Spleen (tissue), 11 donors: ENCODE results near the gene WDR26. TPM values are rescaled to one million over a fixed set of nuclear protein-coding genes. Genes with fewer than 3 reads are reported as not detected.

Experiments used
- DNase-seq: peaks from one replicate; pipeline ENCODE4 v3.0.0-alpha.2; 2020
- H3K27ac ChIP-seq, 8 donors: fragments of 200-600 bp; sonication (generic) in 7 of 8; 1 replicate in 4 of 8; 2 replicates in 4 of 8; pipeline versions ENCODE4 v1.5.0 to v1.8.0; 2016 to 2021; ENCODE audit warnings: inconsistent platforms in 4 of 8, mild to moderate bottlenecking in 4 of 8, moderate library complexity in 1 of 8
- H3K27me3 ChIP-seq, 7 donors: fragments of 200-600 bp; sonication (generic) in 6 of 7; replicated peaks in 1 of 7; 1 replicate in 4 of 7; 2 replicates in 3 of 7; pipeline versions ENCODE4 v1.5.0 to v1.8.0; 2016 to 2021; ENCODE audit warnings: inconsistent platforms in 3 of 7, mild to moderate bottlenecking in 1 of 7
- H3K36me3 ChIP-seq, 6 donors: fragments of 200-600 bp; sonication (generic) in 5 of 6; 1 replicate in 4 of 6; 2 replicates in 2 of 6; pipeline versions ENCODE4 v1.5.0 to v1.8.0; 2016 to 2021; ENCODE audit warnings: inconsistent platforms in 2 of 6
- H3K4me1 ChIP-seq, 6 donors: fragments of 200-600 bp; sonication (generic) in 5 of 6; 1 replicate in 3 of 6; 2 replicates in 3 of 6; pipeline versions ENCODE4 v1.5.0 to v1.8.0; 2016 to 2021; ENCODE audit warnings: inconsistent platforms in 3 of 6
- H3K4me3 ChIP-seq, 8 donors: fragments of 200-600 bp; sonication (generic) in 7 of 8; 1 replicate in 4 of 8; 2 replicates in 4 of 8; pipeline versions ENCODE4 v1.5.0 to v1.8.0; 2016 to 2021; ENCODE audit warnings: inconsistent platforms in 4 of 8, mild to moderate bottlenecking in 4 of 8, moderate library complexity in 2 of 8
- H3K9me3 ChIP-seq, 8 donors: fragments of 200-600 bp; sonication (generic) in 7 of 8; 1 replicate in 4 of 8; 2 replicates in 4 of 8; pipeline versions ENCODE4 v1.5.0 to v1.8.0; 2016 to 2021; ENCODE audit warnings: inconsistent platforms in 4 of 8
- POLR2A ChIP-seq, 3 donors: fragments of 450-650 bp; IDR thresholded peaks; one replicate each; pipeline ENCODE4 v1.5.1; 2017; ENCODE audit warnings: antibody characterized with exemption in 3 of 3, mild to moderate bottlenecking in 1 of 3
- POLR2AphosphoS5 ChIP-seq, 3 donors: sonication (generic); formaldehyde crosslinking; IDR thresholded peaks; one replicate each; pipeline ENCODE4 v1.5.1; 2017; ENCODE audit warnings: antibody characterized with exemption in 3 of 3
- WGBS, 5 donors: extraction: QIAGEN DNeasy Blood & Tissue Kit in 3 of 5; methylation state at CpG; one replicate each; pipeline versions ENCODE4 v1.1.5 to v1.1.7; 2013 to 2018; 5-methylcytosine and 5-hydroxymethylcytosine counted together
- intact Hi-C: fragments of 100-400 bp; cut with DNase I; formaldehyde crosslinking; loops from one replicate; pipeline ENCODE4 v1.15.0; 2023; ENCODE audit warnings: low total_unique reads
- polyA plus RNA-seq, 3 donors: library from polyadenylated mRNA; stranded (reverse); fragments of 200-250 nt; gene quantifications; one replicate each; pipeline ENCODE4 v1.2.1, GENCODE V29; 2013
- total RNA-seq, 7 donors: library from RNA; depleted of rRNA in 3 of 7; stranded (reverse); fragments of >200 nt in 3 of 7; fragmentation: NEBNext Ultra II Directional in 4 of 7; extraction: Animal tissue kit (Norgen Biotek cat#: 25700) in 4 of 7; gene quantifications; one replicate each; pipeline versions ENCODE4 v1.1.0 to v1.2.1, GENCODE V29; 2016 to 2021
- TF ChIP-seq, protein P1 (sequence below), 11 experiments: fragments of 200-600 bp in 7 of 11; fragments of 450-650 bp in 4 of 11; sonication (generic) in 4 of 11; IDR thresholded peaks in 8 of 11; conservative IDR thresholded peaks in 3 of 11; 1 replicate in 7 of 11; 2 replicates in 4 of 11; pipeline versions ENCODE4 v1.4.0 to v1.8.0; 2016 to 2021; ENCODE audit warnings: antibody characterized with exemption in 11 of 11, inconsistent platforms in 4 of 11, mild to moderate bottlenecking in 1 of 11
- donor health status: healthy with polysubstance abuse.
- donor health status: DM: no; HTN: no; CAD: no; lungs with moderate emphysema.
- donor health status: DM: no; HTN: no; CAD: no.
- donor health status: Bipolar disorder and iron deficiency.
- donor health status: healthy.
- donor health status: DM: no; HTN: no; CAD: no.
- donor health status: DM: yes; HTN: yes; CAD: no.

WDR26 gene
- total and polyA plus RNA-seq, 10 donors: 22.0 to 148 (median 119) TPM

DNA sequence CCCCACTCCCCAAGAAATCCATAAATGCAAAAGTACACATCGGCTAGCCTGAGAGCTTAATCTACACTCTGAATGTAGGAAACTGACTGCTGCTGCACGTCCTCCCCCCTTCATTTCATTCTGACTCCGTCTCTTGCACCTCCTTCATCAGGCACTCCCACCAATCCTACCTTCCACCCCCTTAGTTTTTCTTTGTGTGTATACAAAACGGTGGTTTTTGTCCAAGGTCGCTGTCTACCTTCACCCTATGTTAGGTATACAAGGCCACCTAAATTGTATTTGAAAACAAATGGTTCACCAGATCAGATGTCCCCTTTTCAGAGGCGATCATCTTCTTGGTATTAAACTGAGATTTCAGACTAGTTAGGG, 1.9 kb downstream of the WDR26 start:
- TF ChIP-seq, protein P1, sequence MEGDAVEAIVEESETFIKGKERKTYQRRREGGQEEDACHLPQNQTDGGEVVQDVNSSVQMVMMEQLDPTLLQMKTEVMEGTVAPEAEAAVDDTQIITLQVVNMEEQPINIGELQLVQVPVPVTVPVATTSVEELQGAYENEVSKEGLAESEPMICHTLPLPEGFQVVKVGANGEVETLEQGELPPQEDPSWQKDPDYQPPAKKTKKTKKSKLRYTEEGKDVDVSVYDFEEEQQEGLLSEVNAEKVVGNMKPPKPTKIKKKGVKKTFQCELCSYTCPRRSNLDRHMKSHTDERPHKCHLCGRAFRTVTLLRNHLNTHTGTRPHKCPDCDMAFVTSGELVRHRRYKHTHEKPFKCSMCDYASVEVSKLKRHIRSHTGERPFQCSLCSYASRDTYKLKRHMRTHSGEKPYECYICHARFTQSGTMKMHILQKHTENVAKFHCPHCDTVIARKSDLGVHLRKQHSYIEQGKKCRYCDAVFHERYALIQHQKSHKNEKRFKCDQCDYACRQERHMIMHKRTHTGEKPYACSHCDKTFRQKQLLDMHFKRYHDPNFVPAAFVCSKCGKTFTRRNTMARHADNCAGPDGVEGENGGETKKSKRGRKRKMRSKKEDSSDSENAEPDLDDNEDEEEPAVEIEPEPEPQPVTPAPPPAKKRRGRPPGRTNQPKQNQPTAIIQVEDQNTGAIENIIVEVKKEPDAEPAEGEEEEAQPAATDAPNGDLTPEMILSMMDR (IDR thresholded peaks at IDR 0.05 in 8 of 11, conservative IDR thresholded peaks at IDR 0.05 in 3 of 11): no peak
- TF ChIP-seq POLR2AphosphoS5 (IDR thresholded peaks at IDR 0.05) (peak in 1 of 3 donors; percentile 45), POLR2A (IDR thresholded peaks at IDR 0.05) (peak in 1 of 3 donors; percentile 11)
- WGBS, 5 donors: 5 to 10% (median 7%) methylated on average over 6 of the region's 6 CpGs
- peak overlapping the region; percentile 76 to 99 (median 98) for H3K27ac ChIP-seq
- H3K27me3 ChIP-seq: no peaks in the 10 kb centered on the region
- H3K36me3 ChIP-seq: peaks cover 0 to 31% (median 10%) of the 10 kb centered on the region in 6 donors
- peaks cover 34 to 83% (median 68%) of the 10 kb centered on the region in 6 donors for H3K4me1 ChIP-seq
- no peak for DNase-seq
- peak overlapping the region; percentile 62 to 85 (median 79) for H3K4me3 ChIP-seq
- intact Hi-C loops: no loop called here
- H3K9me3 ChIP-seq: no peaks in the 10 kb centered on the region

GRCh38 chr1:224432146-224432545, 2.5 kb downstream of the WDR26 start:
- TF ChIP-seq, protein P1 (IDR thresholded peaks at IDR 0.05 in 8 of 11, conservative IDR thresholded peaks at IDR 0.05 in 3 of 11): no peak
- TF ChIP-seq POLR2A (IDR thresholded peaks at IDR 0.05) (no peak), POLR2AphosphoS5 (IDR thresholded peaks at IDR 0.05) (no peak)
- no peaks in the 10 kb centered on the region for H3K27me3 ChIP-seq
- H3K27ac ChIP-seq: peak overlapping the region; percentile 76 to 99 (median 98)
- intact Hi-C loops: no loop called here
- H3K9me3 ChIP-seq: no peaks in the 10 kb centered on the region
- H3K36me3 ChIP-seq: peaks cover 0 to 36% (median 11%) of the 10 kb centered on the region in 6 donors
- peak overlapping the region; percentile 62 to 85 (median 79) for H3K4me3 ChIP-seq
- 18 to 32% (median 29%) methylated on average over 2 of the region's 2 CpGs for WGBS, 5 donors
- DNase-seq: no peak
- H3K4me1 ChIP-seq: peaks cover 34 to 86% (median 73%) of the 10 kb centered on the region in 6 donors

DNA sequence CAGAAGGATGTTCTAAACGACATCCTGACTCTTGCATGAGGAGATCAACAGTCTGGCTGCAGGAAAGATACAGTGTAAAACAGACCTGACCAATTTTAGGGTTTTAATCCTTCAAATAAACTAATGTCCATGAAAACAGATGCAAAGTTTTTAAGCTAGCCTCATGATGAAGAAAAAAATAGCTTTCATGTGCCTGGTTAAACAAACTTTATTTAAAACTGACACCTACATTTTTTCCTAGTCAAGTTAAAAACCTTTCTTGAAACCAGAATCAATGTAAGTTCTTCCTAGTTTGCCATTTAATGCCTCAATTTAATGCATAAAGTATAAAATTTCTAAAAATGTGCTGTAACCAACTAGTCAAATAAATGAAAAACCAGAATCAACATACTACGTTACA, 2.9 kb downstream of the WDR26 start:
- H3K27ac ChIP-seq: peak overlapping the region in 7 of 8 donors; percentile 91 to 99 (median 98)
- intact Hi-C loops: no loop called here
- WGBS, 5 donors: 29 to 42% (median 30%) methylated on average over 2 of the region's 2 CpGs
- TF ChIP-seq, protein P1 (IDR thresholded peaks at IDR 0.05 in 8 of 11, conservative IDR thresholded peaks at IDR 0.05 in 3 of 11): no peak
- no peak for TF ChIP-seq POLR2A (IDR thresholded peaks at IDR 0.05)
- no peak for TF ChIP-seq POLR2AphosphoS5 (IDR thresholded peaks at IDR 0.05)
- DNase-seq: no peak
- no peaks in the 10 kb centered on the region for H3K9me3 ChIP-seq
- H3K4me3 ChIP-seq: peak overlapping the region in 7 of 8 donors; percentile 73 to 85 (median 82)
- H3K27me3 ChIP-seq: no peaks in the 10 kb centered on the region
- peaks cover 0 to 40% (median 12%) of the 10 kb centered on the region in 6 donors for H3K36me3 ChIP-seq
- H3K4me1 ChIP-seq: peaks cover 34 to 86% (median 74%) of the 10 kb centered on the region in 6 donors

GRCh38 chr1:224430511-224431113, 4.0 kb downstream of the WDR26 start:
- intact Hi-C loops: no loop called here

More at GRCh38 chr1:224430511-224431113, 4.0 kb downstream of the WDR26 start:
- H3K27ac ChIP-seq: peak overlapping the region; percentile 19 to 99 (median 98)
- 2 to 8% (median 6%) methylated on average over 2 of the region's 2 CpGs for WGBS, 5 donors
- peaks cover 28 to 86% (median 74%) of the 10 kb centered on the region in 6 donors for H3K4me1 ChIP-seq
- no peaks in the 10 kb centered on the region for H3K9me3 ChIP-seq
- TF ChIP-seq POLR2A (IDR thresholded peaks at IDR 0.05): no peak
- TF ChIP-seq POLR2AphosphoS5 (IDR thresholded peaks at IDR 0.05): no peak
- TF ChIP-seq, protein P1 (IDR thresholded peaks at IDR 0.05 in 8 of 11, conservative IDR thresholded peaks at IDR 0.05 in 3 of 11): no peak
- peaks cover 0 to 52% (median 14%) of the 10 kb centered on the region in 6 donors for H3K36me3 ChIP-seq
- H3K4me3 ChIP-seq: peak overlapping the region in 7 of 8 donors; percentile 6 to 85 (median 82)
- H3K27me3 ChIP-seq: no peaks in the 10 kb centered on the region
- no peak for DNase-seq
